H9 (cell line): ENCODE results near the gene LRRFIP1. TPM values are rescaled to one million over a fixed set of nuclear protein-coding genes. Genes with fewer than 3 reads are reported as not detected.

Source experiments
- DNase-seq: peaks from one replicate; pipeline ENCODE4 v3.0.0-alpha.2; 2017
- H2AFZ ChIP-seq: one replicate; pipeline ENCODE4 v1.6.1; 2013; ENCODE audit warnings: mild to moderate bottlenecking, low read length, control low read depth, moderate library complexity
- H2AK5ac ChIP-seq: 2 replicates; pipeline ENCODE4 v1.6.1; 2013; ENCODE audit warnings: low read length, control low read depth, mixed read lengths; ENCODE audit not compliant: insufficient read length
- H2BK120ac ChIP-seq: one replicate; pipeline ENCODE4 v1.6.1; 2013; ENCODE audit warnings: low read depth, mild to moderate bottlenecking, low read length, control low read depth, inconsistent platforms; ENCODE audit not compliant: poor library complexity, severe bottlenecking
- H2BK12ac ChIP-seq: 2 replicates; pipeline ENCODE4 v1.6.1; 2013; ENCODE audit warnings: low read length, control low read depth, mixed read lengths, low read depth; ENCODE audit not compliant: insufficient read length
- H2BK15ac ChIP-seq: 2 replicates; pipeline ENCODE4 v1.6.1; 2013; ENCODE audit warnings: low read depth, low read length, control low read depth
- H2BK20ac ChIP-seq: one replicate; pipeline ENCODE4 v1.6.1; 2013; ENCODE audit warnings: low read depth, mild to moderate bottlenecking, low read length, control low read depth, inconsistent platforms; ENCODE audit not compliant: poor library complexity, severe bottlenecking
- H2BK5ac ChIP-seq: 2 replicates; pipeline ENCODE4 v1.6.1; 2013; ENCODE audit warnings: low read length, control low read depth, mixed read lengths; ENCODE audit not compliant: insufficient read length
- H3K14ac ChIP-seq: 2 replicates; pipeline ENCODE4 v1.6.1; 2013; ENCODE audit warnings: low read length, control low read depth; ENCODE audit not compliant: insufficient read depth
- H3K18ac ChIP-seq: 2 replicates; pipeline ENCODE4 v1.6.1; 2013; ENCODE audit warnings: low read depth, mild to moderate bottlenecking, mixed read lengths, low read length, control low read depth; ENCODE audit not compliant: insufficient read length
- H3K23ac ChIP-seq: 2 replicates; pipeline ENCODE4 v1.6.1; 2013; ENCODE audit warnings: low read length, control low read depth, mixed read lengths, low read depth; ENCODE audit not compliant: insufficient read length
- H3K23me2 ChIP-seq: 2 replicates; pipeline ENCODE4 v1.6.1; 2013; ENCODE audit warnings: low read depth, mild to moderate bottlenecking, mixed read lengths, low read length, control low read depth; ENCODE audit not compliant: insufficient read length, poor library complexity, severe bottlenecking
- H3K27ac ChIP-seq: 2 replicates; pipeline ENCODE4 v1.5.1; 2013; ENCODE audit warnings: low read length, control low read depth, mixed read lengths, low read depth; ENCODE audit not compliant: insufficient read length
- H3K27me3 ChIP-seq: 2 replicates; pipeline ENCODE4 v1.6.1; 2013; ENCODE audit warnings: low read length, control low read depth, inconsistent platforms; ENCODE audit not compliant: insufficient read depth
- H3K4ac ChIP-seq: 2 replicates; pipeline ENCODE4 v1.6.1; 2013; ENCODE audit warnings: low read depth, mild to moderate bottlenecking, control low read depth, inconsistent platforms, low read length, moderate library complexity
- H3K4me1 ChIP-seq: 2 replicates; pipeline ENCODE4 v1.6.1; 2013; ENCODE audit warnings: low read length, control low read depth, inconsistent platforms; ENCODE audit not compliant: insufficient read depth
- H3K4me2 ChIP-seq: 2 replicates; pipeline ENCODE4 v1.6.1; 2013; ENCODE audit warnings: low read length, control low read depth, mixed read lengths; ENCODE audit not compliant: insufficient read length, insufficient read depth
- H3K56ac ChIP-seq: 2 replicates; pipeline ENCODE4 v1.6.1; 2013; ENCODE audit warnings: low read depth, mild to moderate bottlenecking, mixed read lengths, low read length, control low read depth; ENCODE audit not compliant: insufficient read length
- H3K79me1 ChIP-seq: 2 replicates; pipeline ENCODE4 v1.6.1; 2013; ENCODE audit warnings: low read depth, mild to moderate bottlenecking, moderate library complexity, low read length, control low read depth, inconsistent platforms; ENCODE audit not compliant: insufficient read depth, poor library complexity, severe bottlenecking
- H3K79me2 ChIP-seq: 2 replicates; pipeline ENCODE4 v1.6.1; 2013; ENCODE audit warnings: low read length, control low read depth, inconsistent platforms; ENCODE audit not compliant: insufficient read depth
- H3K9ac ChIP-seq: 2 replicates; pipeline ENCODE4 v1.6.1; 2013; ENCODE audit warnings: low read length, control low read depth, mixed read lengths; ENCODE audit not compliant: insufficient read length; ENCODE audit errors: extremely low read depth
- H3K9me3 ChIP-seq: one replicate; pipeline ENCODE4 v1.6.1; 2013; ENCODE audit warnings: low read depth, low read length, inconsistent platforms; ENCODE audit not compliant: control insufficient read depth
- H3T11ph ChIP-seq: one replicate; pipeline ENCODE4 v1.6.1; 2013; ENCODE audit warnings: mild to moderate bottlenecking, low read length, control low read depth, inconsistent platforms
- H4K20me1 ChIP-seq: one replicate; pipeline ENCODE4 v1.6.1; 2013; ENCODE audit not compliant: control insufficient read depth, insufficient read length, insufficient read depth
- H4K5ac ChIP-seq: 2 replicates; pipeline ENCODE4 v1.6.1; 2013; ENCODE audit warnings: low read depth, mild to moderate bottlenecking, mixed read lengths, low read length, control low read depth; ENCODE audit not compliant: insufficient read length
- H4K8ac ChIP-seq: replicated peaks from 2 replicates; pipeline ENCODE4 v1.6.1; 2013; ENCODE audit warnings: low read length, control low read depth, mixed read lengths, low read depth; ENCODE audit not compliant: insufficient read length
- H4K91ac ChIP-seq: 2 replicates; pipeline ENCODE4 v1.6.1; 2013; ENCODE audit warnings: low read depth, mild to moderate bottlenecking, moderate library complexity, mixed read lengths, low read length, control low read depth; ENCODE audit not compliant: insufficient read length
- H3K27ac Mint-ChIP-seq, 3 experiments: 2 replicates in 2 of 3; 3 replicates in 1 of 3; pipeline ENCODE4 v1.8.0; 2020 to 2021; ENCODE audit warnings: mixed read lengths in 3 of 3, mild to moderate bottlenecking in 1 of 3, moderate library complexity in 1 of 3
- H3K27me3 Mint-ChIP-seq: 2 replicates; pipeline ENCODE4 v1.8.0; 2021; ENCODE audit warnings: low read depth, mild to moderate bottlenecking, moderate library complexity, mixed read lengths
- H3K36me3 Mint-ChIP-seq, 3 experiments: 2 replicates in 2 of 3; 3 replicates in 1 of 3; pipeline ENCODE4 v1.8.0; 2020 to 2021; ENCODE audit warnings: low read depth in 3 of 3, mixed read lengths in 3 of 3; ENCODE audit not compliant: insufficient read depth in 1 of 3
- H3K4me1 Mint-ChIP-seq, 2 experiments: 2 replicates each; pipeline ENCODE4 v1.8.0; 2020; ENCODE audit warnings: mixed read lengths in 2 of 2
- H3K4me3 Mint-ChIP-seq, 2 experiments: 2 replicates in 1 of 2; 3 replicates in 1 of 2; pipeline ENCODE4 v1.8.0; 2020 to 2021; ENCODE audit warnings: mild to moderate bottlenecking in 2 of 2, mixed read lengths in 2 of 2, moderate library complexity in 1 of 2
- H3K9me3 Mint-ChIP-seq, 2 experiments: 2 replicates in 1 of 2; 3 replicates in 1 of 2; pipeline ENCODE4 v1.8.0; 2020; ENCODE audit warnings: mild to moderate bottlenecking in 2 of 2, mixed read lengths in 2 of 2, moderate library complexity in 1 of 2
- CTCF ChIP-seq: fragments of 200-600 bp; sonication (generic); conservative IDR thresholded peaks from 3 replicates; pipeline ENCODE4 v1.8.0; 2021; ENCODE audit warnings: antibody characterized with exemption, mild to moderate bottlenecking
- WGBS: extraction: QIAGEN DNeasy Blood & Tissue Kit; methylation state at CpG from one replicate; pipeline ENCODE4 v1.1.7; 2013; ENCODE audit warnings: missing lambda C conversion rate, low lambda C conversion rate, mixed read lengths; ENCODE audit not compliant: insufficient read length; ENCODE audit errors: extremely low coverage; 5-methylcytosine and 5-hydroxymethylcytosine counted together
- total RNA-seq: library from RNA; stranded (reverse); gene quantifications from 2 replicates; pipeline ENCODE4 v1.2.1, GENCODE V29; 2021

Gene LRRFIP1
- total RNA-seq, 1 experiment from 2014 or later: 38.5 TPM

DNA sequence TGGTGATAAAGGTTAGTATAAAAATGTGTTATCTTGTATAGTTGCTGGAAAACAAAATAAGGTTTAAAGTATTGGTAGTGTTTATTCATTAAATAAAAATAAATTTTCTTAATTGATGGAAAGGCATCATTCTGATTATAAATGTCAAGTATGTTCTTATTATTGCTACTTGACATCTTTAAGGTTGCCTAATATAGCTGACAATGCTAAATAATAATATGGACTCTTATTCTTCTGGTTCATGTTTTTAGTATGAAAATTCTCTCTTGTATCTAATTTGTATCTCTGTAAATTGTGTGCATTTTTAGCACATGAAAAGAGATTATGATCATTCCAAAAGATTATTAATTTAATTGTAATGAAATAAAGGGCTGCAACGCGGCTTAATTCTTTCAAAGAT is 196.2 kb downstream of the LRRFIP1 start:
- DNase-seq: no peak
- Histone ChIP-seq H4K91ac (no peak overlapping the region), H3K27ac (no peak overlapping the region), H3K9ac (no peak overlapping the region), H2AK5ac (no peak overlapping the region), H3K23ac (no peak overlapping the region), H3K79me2 (no peaks in the 10 kb centered on the region), H2AFZ (no peak overlapping the region), H2BK120ac (no peak overlapping the region), H3K23me2 (no peaks in the 10 kb centered on the region), H3K18ac (no peak overlapping the region), H3K9me3 (no peaks in the 10 kb centered on the region), H2BK5ac (no peak overlapping the region), H4K20me1 (no peaks in the 10 kb centered on the region), H3K27me3 (no peaks in the 10 kb centered on the region), H3K14ac (no peak overlapping the region), H4K8ac (no peak overlapping the region), H2BK20ac (no peak overlapping the region), H2BK15ac (no peak overlapping the region), H3K56ac (no peak overlapping the region), H2BK12ac (no peak overlapping the region), H4K5ac (no peak overlapping the region), H3T11ph (no peak overlapping the region), H3K79me1 (no peaks in the 10 kb centered on the region), H3K4me2 (no peak overlapping the region), H3K4me1 (no peaks in the 10 kb centered on the region), H3K4ac (no peak overlapping the region)
- H3K27ac Mint-ChIP-seq: no peak overlapping the region
- H3K9me3 Mint-ChIP-seq: no peaks in the 10 kb centered on the region
- no CpG with 5 or more reads among the region's 2 CpGs for WGBS
- no peaks in the 10 kb centered on the region for H3K36me3 Mint-ChIP-seq
- H3K4me1 Mint-ChIP-seq: no peaks in the 10 kb centered on the region
- no peak for TF ChIP-seq CTCF
- H3K4me3 Mint-ChIP-seq: no peak overlapping the region
- no peaks in the 10 kb centered on the region for H3K27me3 Mint-ChIP-seq
